ENCODE data around the gene RARS1.

The RARS1 gene

GRCh38 chr5:168468836-168469235, 17.4 kb upstream of the RARS1 start:
- TF ChIP-seq, protein P1, sequence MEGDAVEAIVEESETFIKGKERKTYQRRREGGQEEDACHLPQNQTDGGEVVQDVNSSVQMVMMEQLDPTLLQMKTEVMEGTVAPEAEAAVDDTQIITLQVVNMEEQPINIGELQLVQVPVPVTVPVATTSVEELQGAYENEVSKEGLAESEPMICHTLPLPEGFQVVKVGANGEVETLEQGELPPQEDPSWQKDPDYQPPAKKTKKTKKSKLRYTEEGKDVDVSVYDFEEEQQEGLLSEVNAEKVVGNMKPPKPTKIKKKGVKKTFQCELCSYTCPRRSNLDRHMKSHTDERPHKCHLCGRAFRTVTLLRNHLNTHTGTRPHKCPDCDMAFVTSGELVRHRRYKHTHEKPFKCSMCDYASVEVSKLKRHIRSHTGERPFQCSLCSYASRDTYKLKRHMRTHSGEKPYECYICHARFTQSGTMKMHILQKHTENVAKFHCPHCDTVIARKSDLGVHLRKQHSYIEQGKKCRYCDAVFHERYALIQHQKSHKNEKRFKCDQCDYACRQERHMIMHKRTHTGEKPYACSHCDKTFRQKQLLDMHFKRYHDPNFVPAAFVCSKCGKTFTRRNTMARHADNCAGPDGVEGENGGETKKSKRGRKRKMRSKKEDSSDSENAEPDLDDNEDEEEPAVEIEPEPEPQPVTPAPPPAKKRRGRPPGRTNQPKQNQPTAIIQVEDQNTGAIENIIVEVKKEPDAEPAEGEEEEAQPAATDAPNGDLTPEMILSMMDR (IDR thresholded peaks at IDR 0.05): no peak

DNA sequence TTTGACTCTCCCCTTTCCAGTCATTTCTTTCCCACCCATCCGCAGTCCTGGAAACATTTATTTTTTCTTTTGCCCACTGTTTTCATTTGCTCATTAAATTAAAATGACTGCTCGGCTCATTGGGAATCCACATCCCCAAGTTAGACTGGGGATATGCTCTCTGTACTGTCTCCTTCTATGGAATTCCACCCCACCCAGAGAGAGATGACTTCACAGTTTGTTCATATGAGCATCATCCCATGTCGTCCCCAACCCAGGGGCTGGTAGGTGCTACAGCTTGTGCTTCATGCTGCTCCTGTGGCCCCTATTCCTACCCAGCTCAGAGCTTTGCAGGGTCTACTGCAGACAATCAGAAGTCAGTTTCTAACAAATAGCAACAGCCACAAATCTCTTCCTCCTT, 16.5 kb upstream of the RARS1 start:
- TF ChIP-seq, protein P1 (IDR thresholded peaks at IDR 0.05): no peak

- TF ChIP-seq, protein P1 (IDR thresholded peaks at IDR 0.05): no peak
Observed at GRCh38 chr5:168471785-168472184, 14.5 kb upstream of the RARS1 start.

DNA sequence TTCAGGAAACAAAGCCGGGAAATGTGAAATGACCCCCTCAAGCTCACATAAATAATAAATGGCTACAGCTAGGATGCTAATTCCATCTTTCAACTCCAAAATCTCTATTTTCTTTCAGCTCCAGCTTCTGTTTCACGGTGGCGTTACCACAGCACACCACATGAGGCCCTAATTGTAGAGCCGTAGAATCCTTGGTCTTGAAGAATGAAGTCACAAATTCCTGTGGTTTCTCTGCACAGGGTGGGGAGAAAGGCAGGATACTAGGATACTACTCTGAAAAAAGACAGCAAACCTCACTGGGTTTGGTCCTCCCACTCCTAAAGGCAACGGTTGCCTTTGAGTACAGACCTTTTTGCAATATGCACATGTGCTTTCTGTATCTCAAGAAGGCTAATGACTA, 13.9 kb upstream of the RARS1 start:
- TF ChIP-seq, protein P1 (IDR thresholded peaks at IDR 0.05): no peak

DNA sequence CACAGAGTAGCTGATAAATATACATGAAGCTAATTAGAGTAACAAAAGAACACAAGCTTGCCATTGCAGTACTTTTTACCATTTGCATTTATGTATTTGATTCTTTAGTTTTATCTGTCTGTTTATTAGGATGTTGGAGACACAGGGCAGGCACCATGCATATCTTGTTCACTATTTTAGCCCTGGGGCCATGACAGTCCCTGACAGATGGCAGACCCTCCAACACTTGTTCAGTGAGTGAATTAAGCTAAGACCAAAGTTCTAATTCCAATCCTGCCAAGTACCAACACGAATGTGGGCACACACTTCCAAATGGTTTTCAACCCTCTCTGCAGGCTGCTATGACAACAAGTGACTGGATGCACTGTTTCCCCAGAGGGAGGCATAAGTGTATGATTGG, 12.0 kb upstream of the RARS1 start:
- TF ChIP-seq, protein P1 (IDR thresholded peaks at IDR 0.05): no peak

DNA sequence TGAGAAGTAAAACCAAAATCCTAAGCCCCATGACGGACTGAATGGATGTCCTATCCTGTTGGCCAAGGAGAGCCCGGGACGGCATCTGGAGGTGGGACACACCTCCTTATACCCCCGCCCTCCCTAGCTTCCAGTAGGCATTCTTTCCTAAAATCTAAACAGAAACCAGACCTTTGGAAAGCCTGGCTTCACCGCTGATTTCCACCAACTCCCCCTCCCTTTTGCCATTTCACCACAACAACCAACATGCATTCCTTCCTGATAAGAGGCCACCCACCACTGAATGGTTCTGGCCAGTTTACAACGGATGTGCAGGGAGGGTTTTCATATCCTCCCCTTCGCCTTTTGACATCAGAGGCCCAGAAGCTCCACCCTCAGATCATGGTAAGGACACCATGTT, 9.2 kb upstream of the RARS1 start:
- TF ChIP-seq, protein P1 (IDR thresholded peaks at IDR 0.05): no peak

DNA sequence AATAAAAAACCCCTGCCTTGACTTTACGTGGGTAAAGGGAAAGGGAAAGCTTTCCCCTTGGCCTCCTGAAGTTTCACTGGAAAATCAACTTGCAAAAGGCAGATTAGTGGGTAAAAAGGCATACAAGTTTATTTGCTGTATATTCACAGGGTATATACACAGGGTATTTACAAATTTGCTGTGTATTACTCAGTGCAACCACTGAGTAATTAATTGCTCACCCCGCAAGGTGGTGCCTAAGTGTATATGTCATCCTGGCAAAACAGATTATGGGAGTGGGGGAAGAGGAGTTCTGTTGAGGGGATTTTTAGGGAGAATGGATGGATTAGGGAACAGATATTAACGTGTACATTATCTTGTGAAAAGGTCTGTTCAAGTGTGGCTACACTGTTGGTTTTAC, 7.1 kb upstream of the RARS1 start:
- TF ChIP-seq, protein P1 (IDR thresholded peaks at IDR 0.05): no peak

GRCh38 chr5:168480601-168481000, 5.7 kb upstream of the RARS1 start:
- TF ChIP-seq, protein P1 (IDR thresholded peaks at IDR 0.05): no peak
